Liver (tissue), 9 donors: ENCODE results near the gene ASXL2. TPM values are rescaled to one million over a fixed set of nuclear protein-coding genes. Genes with fewer than 3 reads are reported as not detected.

ENCODE experiments used
- DNase-seq: peaks from one replicate; pipeline ENCODE4 v3.0.0-alpha.2; 2017; ENCODE audit warnings: low spot score
- H3K27ac ChIP-seq, 2 donors: one replicate each; pipeline ENCODE4 v1.7.0; 2013; ENCODE audit warnings: inconsistent platforms in 2 of 2, low read length in 2 of 2, control low read depth in 1 of 2, low read depth in 1 of 2, mild to moderate bottlenecking in 1 of 2
- H3K27me3 ChIP-seq, 4 donors: one replicate each; pipeline versions ENCODE4 v1.6.1 to v1.7.0; 2013; ENCODE audit warnings: low read length in 3 of 4, inconsistent platforms in 1 of 4, mild to moderate bottlenecking in 1 of 4, moderate library complexity in 1 of 4; ENCODE audit not compliant: control insufficient read depth in 4 of 4, insufficient read depth in 4 of 4
- H3K36me3 ChIP-seq, 4 donors: one replicate each; pipeline versions ENCODE4 v1.6.1 to v1.7.0; 2013; ENCODE audit warnings: low read length in 3 of 4, mild to moderate bottlenecking in 3 of 4, low read depth in 1 of 4, moderate library complexity in 1 of 4; ENCODE audit not compliant: control insufficient read depth in 4 of 4, insufficient read depth in 3 of 4
- H3K4me1 ChIP-seq, 4 donors: one replicate each; pipeline versions ENCODE4 v1.6.1 to v1.7.0; 2013; ENCODE audit warnings: low read length in 3 of 4, mild to moderate bottlenecking in 3 of 4, moderate library complexity in 1 of 4; ENCODE audit not compliant: control insufficient read depth in 4 of 4, insufficient read depth in 4 of 4
- H3K4me3 ChIP-seq, 3 donors: one replicate each; pipeline versions ENCODE4 v1.6.1 to v1.7.0; 2013; ENCODE audit warnings: low read length in 3 of 3, control low read depth in 1 of 3, low read depth in 1 of 3, mild to moderate bottlenecking in 1 of 3
- H3K9ac ChIP-seq, 2 donors: one replicate each; pipeline ENCODE4 v1.7.0; 2013; ENCODE audit warnings: low read length in 2 of 2, mild to moderate bottlenecking in 2 of 2, moderate library complexity in 2 of 2, control low read depth in 1 of 2, low read depth in 1 of 2
- H3K9me3 ChIP-seq, 4 donors: one replicate each; pipeline versions ENCODE4 v1.6.1 to v1.7.0; 2013; ENCODE audit warnings: low read length in 3 of 4; ENCODE audit not compliant: control insufficient read depth in 4 of 4
- ATF3 ChIP-seq: IDR thresholded peaks from 2 replicates; pipeline ENCODE4 v1.6.1; 2016; ENCODE audit warnings: antibody characterized with exemption
- FOXA2 ChIP-seq: IDR thresholded peaks from 2 replicates; pipeline ENCODE4 v1.6.1; 2016; ENCODE audit warnings: antibody characterized with exemption
- GABPA ChIP-seq, 2 donors: IDR thresholded peaks in 1 of 2; conservative IDR thresholded peaks in 1 of 2; 2 replicates each; pipeline ENCODE4 v1.6.1; 2016; ENCODE audit warnings: antibody characterized with exemption in 2 of 2, mild to moderate bottlenecking in 1 of 2, moderate library complexity in 1 of 2
- HNF4A ChIP-seq, 2 donors: conservative IDR thresholded peaks; 2 replicates each; pipeline ENCODE4 v1.6.1; 2016; ENCODE audit warnings: antibody characterized with exemption in 2 of 2, mild to moderate bottlenecking in 2 of 2
- HNF4G ChIP-seq: IDR thresholded peaks from 2 replicates; pipeline ENCODE4 v1.6.1; 2016; ENCODE audit warnings: antibody characterized with exemption
- JUND ChIP-seq, 2 donors: IDR thresholded peaks; 2 replicates each; pipeline ENCODE4 v1.6.1; 2016; ENCODE audit warnings: antibody characterized with exemption in 2 of 2
- NR2F2 ChIP-seq: IDR thresholded peaks from 2 replicates; pipeline ENCODE4 v1.6.1; 2016; ENCODE audit warnings: antibody characterized with exemption
- RAD21 ChIP-seq, 2 donors: IDR thresholded peaks; 2 replicates each; pipeline ENCODE4 v1.6.1; 2016; ENCODE audit warnings: antibody characterized with exemption in 2 of 2, mild to moderate bottlenecking in 2 of 2
- REST ChIP-seq: IDR thresholded peaks from 2 replicates; pipeline ENCODE4 v1.6.1; 2016; ENCODE audit warnings: antibody characterized with exemption, mild to moderate bottlenecking
- SP1 ChIP-seq: IDR thresholded peaks from 2 replicates; pipeline ENCODE4 v1.6.1; 2018; ENCODE audit warnings: antibody characterized with exemption, mild to moderate bottlenecking
- TAF1 ChIP-seq: conservative IDR thresholded peaks from 2 replicates; pipeline ENCODE4 v1.6.1; 2016; ENCODE audit warnings: antibody characterized with exemption, mild to moderate bottlenecking
- YY1 ChIP-seq: IDR thresholded peaks from 2 replicates; pipeline ENCODE4 v1.6.1; 2016; ENCODE audit warnings: antibody characterized with exemption, mild to moderate bottlenecking
- WGBS: extraction: QIAGEN DNeasy Blood & Tissue Kit; methylation state at CpG from one replicate; pipeline ENCODE4 v1.1.7; 2013; 5-methylcytosine and 5-hydroxymethylcytosine counted together
- polyA plus RNA-seq, 2 donors: library from polyadenylated mRNA; stranded (reverse) in 1 of 2; unstranded in 1 of 2; fragments of 200-250 nt in 1 of 2; fragments of >200 nt in 1 of 2; fragmentation: Nextera tagmentation in 1 of 2; extraction: Ambion mirVana in 1 of 2; gene quantifications; one replicate each; pipeline versions ENCODE4 v1.2.1 to v1.2.3, GENCODE V29; 2013 to 2015
- total RNA-seq, 2 donors: library from RNA; depleted of rRNA; stranded (reverse); fragments of >200 nt; gene quantifications; one replicate each; pipeline ENCODE4 v1.2.3, GENCODE V29; 2014
- TF ChIP-seq, protein P1 (sequence below): IDR thresholded peaks from 2 replicates; pipeline ENCODE4 v1.6.1; 2016; ENCODE audit warnings: antibody characterized with exemption
- TF ChIP-seq, protein P2 (sequence below): IDR thresholded peaks from 2 replicates; pipeline ENCODE4 v1.6.1; 2016; ENCODE audit warnings: antibody characterized with exemption
- donor health status: healthy.
- donor health status: healthy.
- donor health status: healthy.
- donor health status: healthy.
- donor health status: healthy.

Gene ASXL2
- total and polyA plus RNA-seq, 4 donors: 2.4 to 7.3 (median 4.4) TPM

GRCh38 chr2:25845843-25846505, 32.3 kb downstream of the ASXL2 start:
- Histone ChIP-seq H3K36me3 (peaks cover 0 to 4% (median 1%) of the 10 kb centered on the region in 4 donors), H3K27me3 (no peaks in the 10 kb centered on the region), H3K4me3 (no peak overlapping the region), H3K4me1 (peaks cover 0 to 6% (median 1%) of the 10 kb centered on the region in 4 donors), H3K9ac (no peak overlapping the region), H3K27ac (no peak overlapping the region), H3K9me3 (no peaks in the 10 kb centered on the region)
- DNase-seq: no peak
- TF ChIP-seq FOXA2 (no peak), YY1 (no peak)
- WGBS: 90% methylated on average over 7 of the region's 7 CpGs

- 98% methylated on average over 1 of the region's 1 CpG for WGBS
- no peak overlapping the region for H3K9ac ChIP-seq
- no peaks in the 10 kb centered on the region for H3K9me3 ChIP-seq
- peaks cover 0 to 4% (median 1%) of the 10 kb centered on the region in 4 donors for H3K36me3 ChIP-seq
- peaks cover 0 to 9% (median 2%) of the 10 kb centered on the region in 4 donors for H3K4me1 ChIP-seq
- H3K27ac ChIP-seq: no peak overlapping the region
- TF ChIP-seq RAD21 (IDR thresholded peaks at IDR 0.05): no peak
- no peak for TF ChIP-seq NR2F2
- TF ChIP-seq, protein P1, sequence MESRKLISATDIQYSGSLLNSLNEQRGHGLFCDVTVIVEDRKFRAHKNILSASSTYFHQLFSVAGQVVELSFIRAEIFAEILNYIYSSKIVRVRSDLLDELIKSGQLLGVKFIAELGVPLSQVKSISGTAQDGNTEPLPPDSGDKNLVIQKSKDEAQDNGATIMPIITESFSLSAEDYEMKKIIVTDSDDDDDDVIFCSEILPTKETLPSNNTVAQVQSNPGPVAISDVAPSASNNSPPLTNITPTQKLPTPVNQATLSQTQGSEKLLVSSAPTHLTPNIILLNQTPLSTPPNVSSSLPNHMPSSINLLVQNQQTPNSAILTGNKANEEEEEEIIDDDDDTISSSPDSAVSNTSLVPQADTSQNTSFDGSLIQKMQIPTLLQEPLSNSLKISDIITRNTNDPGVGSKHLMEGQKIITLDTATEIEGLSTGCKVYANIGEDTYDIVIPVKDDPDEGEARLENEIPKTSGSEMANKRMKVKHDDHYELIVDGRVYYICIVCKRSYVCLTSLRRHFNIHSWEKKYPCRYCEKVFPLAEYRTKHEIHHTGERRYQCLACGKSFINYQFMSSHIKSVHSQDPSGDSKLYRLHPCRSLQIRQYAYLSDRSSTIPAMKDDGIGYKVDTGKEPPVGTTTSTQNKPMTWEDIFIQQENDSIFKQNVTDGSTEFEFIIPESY: no peak
- no peak for TF ChIP-seq TAF1
- no peak for TF ChIP-seq FOXA2
- no peak for TF ChIP-seq REST
- no peak for TF ChIP-seq SP1
- TF ChIP-seq, protein P2, sequence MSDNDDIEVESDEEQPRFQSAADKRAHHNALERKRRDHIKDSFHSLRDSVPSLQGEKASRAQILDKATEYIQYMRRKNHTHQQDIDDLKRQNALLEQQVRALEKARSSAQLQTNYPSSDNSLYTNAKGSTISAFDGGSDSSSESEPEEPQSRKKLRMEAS: no peak
- TF ChIP-seq JUND (IDR thresholded peaks at IDR 0.05): no peak
- TF ChIP-seq GABPA (IDR thresholded peaks at IDR 0.05 in 1 of 2, conservative IDR thresholded peaks at IDR 0.05 in 1 of 2): no peak
- no peak for DNase-seq
- H3K4me3 ChIP-seq: no peak overlapping the region
- H3K27me3 ChIP-seq: no peaks in the 10 kb centered on the region
Measured at GRCh38 chr2:25844089-25844488, 34.2 kb downstream of the ASXL2 start.

- H3K4me1 ChIP-seq: peaks cover 0 to 18% (median 10%) of the 10 kb centered on the region in 4 donors
- H3K9me3 ChIP-seq: no peaks in the 10 kb centered on the region
- WGBS: 97% methylated on average over 1 of the region's 1 CpG
- no peak overlapping the region for H3K9ac ChIP-seq
- H3K27ac ChIP-seq: no peak overlapping the region
- H3K4me3 ChIP-seq: no peak overlapping the region
- no peaks in the 10 kb centered on the region for H3K27me3 ChIP-seq
- DNase-seq: no peak
- peaks cover 0 to 4% (median 1%) of the 10 kb centered on the region in 4 donors for H3K36me3 ChIP-seq
- TF ChIP-seq, protein P2: no peak
- TF ChIP-seq YY1 (no peak), HNF4A (conservative IDR thresholded peaks at IDR 0.05) (no peak), ATF3 (no peak), GABPA (IDR thresholded peaks at IDR 0.05 in 1 of 2, conservative IDR thresholded peaks at IDR 0.05 in 1 of 2) (no peak), REST (no peak), HNF4G (no peak), TAF1 (no peak)
- TF ChIP-seq, protein P1: no peak
Measured at GRCh38 chr2:25842155-25842554, 36.1 kb downstream of the ASXL2 start.
